NB4 (cell line): ENCODE results near the gene SP140.
"Not testable (repeated sequence)": the region's sequence is repeated elsewhere in the genome, so short reads cannot be mapped to it uniquely, and the experiment has no call there.

Experiments
- DNase-seq: peaks from one replicate; pipeline ENCODE4 v3.0.0; 2010; ENCODE audit warnings: low read depth
- H3K4me3 ChIP-seq: one replicate; pipeline ENCODE4 v1.5.1; 2011; ENCODE audit warnings: mild to moderate bottlenecking, low read depth, low read length, moderate library complexity
- MYC ChIP-seq: IDR thresholded peaks from 2 replicates; pipeline ENCODE4 v1.6.1; 2011; ENCODE audit warnings: low read depth, low read length
- POLR2A ChIP-seq: IDR thresholded peaks from 2 replicates; pipeline ENCODE4 v1.6.1; 2011; ENCODE audit warnings: mild to moderate bottlenecking; ENCODE audit not compliant: insufficient read length; ENCODE audit errors: extremely low read depth
- TF ChIP-seq, protein P1 (sequence below): IDR thresholded peaks from 2 replicates; pipeline ENCODE4 v1.6.1; 2011; ENCODE audit warnings: low read depth, low read length
- TF ChIP-seq, protein P2 (sequence below): IDR thresholded peaks from one replicate; pipeline ENCODE4 v1.5.1; 2012; ENCODE audit warnings: low read depth, low read length

Gene SP140

DNA sequence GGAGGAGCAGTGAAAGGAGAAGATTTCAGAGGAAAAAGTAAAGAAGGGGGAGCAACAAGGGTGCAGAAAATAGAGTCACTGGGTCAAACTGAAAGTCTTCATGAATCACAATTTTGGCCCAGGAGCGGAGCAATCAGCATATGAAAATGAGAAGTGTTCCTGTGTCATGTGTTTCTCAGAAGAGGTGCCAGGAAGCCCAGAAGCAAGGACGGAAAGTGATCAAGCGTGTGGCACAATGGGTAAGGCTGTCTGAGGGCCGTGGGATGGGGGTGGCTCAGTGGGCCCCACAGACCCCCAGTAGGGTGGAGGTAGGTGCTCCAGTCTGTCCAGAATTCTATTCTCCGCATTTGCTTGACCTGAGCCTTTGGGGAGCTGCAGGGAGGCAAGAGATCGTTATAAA is 44.2 kb downstream of the SP140 start:
- TF ChIP-seq, protein P1, sequence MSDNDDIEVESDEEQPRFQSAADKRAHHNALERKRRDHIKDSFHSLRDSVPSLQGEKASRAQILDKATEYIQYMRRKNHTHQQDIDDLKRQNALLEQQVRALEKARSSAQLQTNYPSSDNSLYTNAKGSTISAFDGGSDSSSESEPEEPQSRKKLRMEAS: no peak
- no peak for TF ChIP-seq MYC
- TF ChIP-seq, protein P2, sequence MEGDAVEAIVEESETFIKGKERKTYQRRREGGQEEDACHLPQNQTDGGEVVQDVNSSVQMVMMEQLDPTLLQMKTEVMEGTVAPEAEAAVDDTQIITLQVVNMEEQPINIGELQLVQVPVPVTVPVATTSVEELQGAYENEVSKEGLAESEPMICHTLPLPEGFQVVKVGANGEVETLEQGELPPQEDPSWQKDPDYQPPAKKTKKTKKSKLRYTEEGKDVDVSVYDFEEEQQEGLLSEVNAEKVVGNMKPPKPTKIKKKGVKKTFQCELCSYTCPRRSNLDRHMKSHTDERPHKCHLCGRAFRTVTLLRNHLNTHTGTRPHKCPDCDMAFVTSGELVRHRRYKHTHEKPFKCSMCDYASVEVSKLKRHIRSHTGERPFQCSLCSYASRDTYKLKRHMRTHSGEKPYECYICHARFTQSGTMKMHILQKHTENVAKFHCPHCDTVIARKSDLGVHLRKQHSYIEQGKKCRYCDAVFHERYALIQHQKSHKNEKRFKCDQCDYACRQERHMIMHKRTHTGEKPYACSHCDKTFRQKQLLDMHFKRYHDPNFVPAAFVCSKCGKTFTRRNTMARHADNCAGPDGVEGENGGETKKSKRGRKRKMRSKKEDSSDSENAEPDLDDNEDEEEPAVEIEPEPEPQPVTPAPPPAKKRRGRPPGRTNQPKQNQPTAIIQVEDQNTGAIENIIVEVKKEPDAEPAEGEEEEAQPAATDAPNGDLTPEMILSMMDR: no peak
- TF ChIP-seq POLR2A: no peak
- H3K4me3 ChIP-seq: no peak overlapping the region

DNA sequence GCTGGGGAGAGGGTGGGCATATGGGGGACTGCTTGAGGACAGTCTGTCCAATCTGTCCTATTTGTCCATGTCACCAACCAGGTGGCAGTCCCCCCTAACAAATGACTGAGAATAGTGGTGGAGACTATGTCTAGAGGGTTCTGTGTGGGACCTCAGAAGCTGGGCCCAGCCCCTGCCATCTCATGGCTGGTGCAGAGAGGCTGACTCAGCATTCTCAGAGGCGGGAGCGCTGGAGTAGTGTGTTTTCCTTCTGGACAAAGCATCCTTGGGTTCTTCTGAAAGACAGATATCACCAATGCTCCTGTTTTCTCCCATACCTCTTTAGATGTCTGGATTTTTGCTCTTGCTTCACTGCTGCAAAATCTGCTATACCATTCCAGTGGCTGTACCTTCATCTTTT is 57.4 kb downstream of the SP140 start:
- TF ChIP-seq, protein P2: no peak
- no peak for TF ChIP-seq POLR2A
- TF ChIP-seq, protein P1: no peak
- TF ChIP-seq MYC: no peak
- H3K4me3 ChIP-seq: no peak overlapping the region
- DNase-seq: no peak

More for the DNA sequence above, 44.2 kb downstream of the SP140 start:
- no peak for DNase-seq

DNA sequence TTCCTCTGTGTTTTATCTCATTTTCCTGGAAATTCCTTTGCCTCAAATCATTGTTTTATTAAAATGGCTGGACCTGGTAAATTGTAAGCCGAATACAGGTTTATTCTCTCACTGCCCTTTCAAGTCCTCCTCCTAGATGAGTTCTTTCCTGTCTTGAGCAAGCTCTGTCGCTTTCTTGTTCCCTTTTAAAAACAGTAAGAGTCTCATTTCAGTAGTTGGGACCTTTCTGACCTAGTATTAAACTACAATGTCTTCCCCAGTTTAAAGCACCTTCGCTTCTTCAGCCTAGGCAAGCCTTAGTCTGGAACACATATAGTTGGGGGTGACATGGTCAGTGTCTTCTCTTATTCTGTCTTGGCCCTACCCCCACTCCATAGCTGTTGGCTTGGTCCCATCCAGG is 60.5 kb downstream of the SP140 start:
- H3K4me3 ChIP-seq: no peak overlapping the region
- no peak for DNase-seq
- TF ChIP-seq MYC (no peak), POLR2A (no peak)
- TF ChIP-seq, protein P1: no peak
- TF ChIP-seq, protein P2: no peak

DNA sequence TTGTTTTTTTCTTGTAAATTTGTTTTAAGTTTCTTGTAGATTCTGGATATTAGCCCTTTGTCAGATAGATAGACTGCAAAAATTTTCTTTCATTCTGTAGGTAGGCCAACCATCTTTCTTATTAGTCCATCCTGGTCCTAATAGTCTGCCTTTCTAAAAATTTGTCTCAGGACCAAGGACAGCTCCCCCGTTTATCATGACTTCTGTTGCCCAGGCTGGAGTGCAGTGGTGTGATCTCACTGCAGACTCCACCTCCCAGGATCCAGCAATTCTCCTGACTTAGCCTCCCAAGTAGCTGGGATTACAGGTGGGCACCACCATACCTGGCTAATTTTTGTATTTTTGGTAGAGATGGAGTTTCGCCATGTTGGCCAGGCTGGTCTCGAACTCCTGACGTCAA is 63.8 kb downstream of the SP140 start:
- peak; percentile 45 for DNase-seq
- H3K4me3 ChIP-seq: not testable (repeated sequence)

DNA sequence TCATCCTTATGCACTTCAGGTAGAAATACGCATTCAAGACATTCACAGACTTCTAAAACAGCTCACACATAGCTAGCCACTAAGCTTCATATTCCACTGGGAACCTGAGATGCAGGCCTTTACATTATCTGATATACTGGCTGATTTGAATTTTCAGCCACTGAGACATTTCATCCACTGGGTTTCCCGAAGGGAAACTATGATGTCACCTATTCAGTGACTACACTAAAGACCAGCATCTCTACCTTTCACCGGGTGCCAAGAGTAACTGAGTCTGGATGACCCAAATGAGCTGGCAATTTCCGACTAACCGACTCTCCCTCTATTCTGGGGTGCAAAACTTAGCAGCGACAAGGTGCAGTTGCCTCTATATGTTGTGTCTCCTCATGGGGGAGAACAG is 69.7 kb downstream of the SP140 start:
- no peak overlapping the region for H3K4me3 ChIP-seq
- TF ChIP-seq POLR2A: no peak
- no peak for TF ChIP-seq MYC
- TF ChIP-seq, protein P1: no peak
- TF ChIP-seq, protein P2: no peak
- DNase-seq: no peak

DNA sequence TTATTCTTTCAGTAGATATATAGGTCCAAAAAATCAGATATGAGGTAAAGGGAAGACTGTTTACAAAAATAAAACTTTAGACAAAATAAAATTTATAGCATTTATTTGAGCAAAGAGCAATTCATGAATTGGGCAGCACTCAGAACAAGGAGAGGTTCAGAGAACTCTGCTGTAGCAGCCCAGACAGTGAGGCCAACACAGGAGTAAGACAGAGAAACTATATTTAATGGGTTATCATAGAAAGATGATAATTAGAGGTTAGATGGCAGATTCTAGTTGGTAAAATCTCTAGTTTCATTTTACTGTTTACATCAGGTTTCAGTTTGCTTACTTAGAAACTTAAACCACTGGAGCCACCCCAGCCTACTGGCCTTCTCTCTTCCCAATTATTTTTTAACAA is 71.4 kb downstream of the SP140 start:
- no peak overlapping the region for H3K4me3 ChIP-seq
- no peak for DNase-seq
- TF ChIP-seq POLR2A: no peak
- TF ChIP-seq, protein P1: no peak
- TF ChIP-seq, protein P2: no peak
- no peak for TF ChIP-seq MYC
